ENCODE results near the gene TRMT10B.
A peak's percentile ranks its signal among the peaks of the same experiment; 100 is the strongest.

Gene TRMT10B

DNA sequence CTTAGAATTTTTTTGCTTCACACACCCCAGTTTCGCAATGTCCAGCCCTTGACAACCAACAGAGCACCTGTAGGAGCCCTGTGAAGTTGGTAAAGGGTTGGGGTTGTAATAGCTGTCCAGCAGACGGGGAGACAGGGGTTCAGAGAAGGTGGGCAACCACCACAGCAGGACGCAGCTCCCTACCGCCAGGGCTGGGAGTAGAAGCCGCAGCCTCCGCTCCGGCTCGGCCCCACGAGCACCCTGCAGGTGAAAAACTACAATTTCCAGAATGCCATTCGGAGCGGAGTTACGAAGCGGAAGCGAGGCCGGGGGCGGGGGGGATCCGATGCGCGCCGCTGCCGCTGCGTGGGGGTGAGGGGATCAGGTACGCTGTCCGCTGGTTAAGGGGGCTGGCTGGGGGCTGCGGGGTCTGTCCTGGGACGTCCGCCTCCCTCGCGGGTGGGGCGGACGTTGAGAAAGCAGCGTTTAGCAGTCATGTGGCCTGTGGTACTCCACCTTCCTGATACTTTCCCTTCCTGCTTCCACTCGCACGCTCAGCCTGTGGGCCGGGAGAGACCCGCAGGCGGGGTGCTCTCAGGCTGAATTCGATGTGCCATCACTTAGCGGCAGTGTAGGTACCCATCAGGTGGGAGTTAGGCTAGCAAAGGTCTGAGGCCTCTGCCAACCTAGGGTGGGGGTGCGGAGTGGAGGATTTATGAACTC, at the start of gene TRMT10B:
TSS of gene TRMT10B (plus strand) at position 317 of the 702 bp plus-strand sequence. CDS start 8,127 bp downstream, outside the sequence.
- peak; percentile 41 for DNase-seq (ENCODE audit: low spot score)

GRCh38 chr9:37705787-37706186, 47.8 kb upstream of the TRMT10B start:
- DNase-seq (ENCODE audit: low spot score) = no peak

GRCh38 chr9:37706290-37706689, 47.3 kb upstream of the TRMT10B start:
- DNase-seq (ENCODE audit: low spot score) = no peak

GRCh38 chr9:37707748-37708147, 45.9 kb upstream of the TRMT10B start:
- DNase-seq (ENCODE audit: low spot score) = no peak

DNA sequence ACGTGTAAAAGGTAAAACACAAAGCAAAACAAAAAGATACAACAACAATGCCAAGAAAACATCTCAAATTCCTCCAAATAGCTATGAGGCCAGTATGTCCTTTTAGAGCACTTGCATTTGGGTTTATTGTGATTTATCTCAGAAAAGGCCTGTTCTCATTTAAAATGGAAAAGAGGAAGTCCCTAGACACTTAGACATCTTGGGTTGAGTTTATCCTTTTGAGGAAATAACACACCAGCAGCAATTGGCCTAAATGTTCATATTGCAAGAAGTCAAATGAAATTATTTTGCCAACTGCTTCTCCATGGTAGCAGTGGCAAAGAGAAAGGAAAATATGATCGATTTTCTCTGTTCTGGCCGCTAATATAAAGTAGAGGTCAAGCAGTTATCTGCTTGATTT, 43.6 kb upstream of the TRMT10B start:
- no peak for DNase-seq (ENCODE audit: low spot score)

GRCh38 chr9:37715260-37715659, 38.3 kb upstream of the TRMT10B start:
- no peak for DNase-seq (ENCODE audit: low spot score)

- DNase-seq (ENCODE audit: low spot score) = no peak
Measured at GRCh38 chr9:37715991-37716505, 37.6 kb upstream of the TRMT10B start.

- DNase-seq (ENCODE audit: low spot score) = no peak
Measured at GRCh38 chr9:37719526-37719925, 34.1 kb upstream of the TRMT10B start.

GRCh38 chr9:37727013-37727412, 26.6 kb upstream of the TRMT10B start:
- no peak for DNase-seq (ENCODE audit: low spot score)

DNA sequence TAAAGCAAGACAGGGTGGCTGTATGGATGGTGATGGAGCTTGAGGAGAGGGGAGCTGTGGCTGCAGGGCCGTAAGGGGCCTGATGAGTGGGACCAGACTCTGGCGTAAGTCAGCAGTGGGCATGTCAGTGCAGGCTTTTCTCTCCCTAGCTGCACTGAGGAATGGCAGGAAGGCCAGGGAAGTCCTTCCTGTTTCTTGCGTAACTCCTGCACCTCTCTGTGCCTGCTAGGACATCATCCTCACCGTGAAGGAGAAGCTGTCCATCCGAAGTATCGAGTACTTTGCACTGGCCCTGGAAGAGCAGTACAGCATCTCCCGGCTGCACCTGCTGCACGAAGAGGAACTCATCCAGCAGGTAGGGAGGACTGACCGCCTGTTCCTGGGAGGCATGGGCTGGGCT, 24.1 kb upstream of the TRMT10B start:
- no peak for DNase-seq (ENCODE audit: low spot score)

DNA sequence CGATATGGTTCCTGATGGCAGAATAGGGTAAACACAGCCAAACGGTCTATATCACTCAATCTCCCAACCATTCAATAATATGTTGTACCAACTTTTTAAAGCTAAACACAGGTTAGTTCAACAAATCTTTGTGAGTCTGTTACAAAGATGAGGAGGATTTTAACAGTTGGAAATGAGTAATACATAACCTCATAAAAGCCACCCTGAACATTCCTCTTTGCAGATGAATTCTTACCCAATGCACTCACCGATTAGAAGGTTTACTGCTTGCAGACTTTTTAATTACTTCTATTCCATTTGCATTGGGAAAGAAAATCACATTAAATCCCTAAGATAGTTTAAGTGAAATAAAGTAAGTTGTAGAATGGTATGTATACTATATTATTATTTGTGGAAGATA, 23.3 kb upstream of the TRMT10B start:
- DNase-seq (ENCODE audit: low spot score) = no peak

GRCh38 chr9:37730839-37731238, 22.8 kb upstream of the TRMT10B start:
- DNase-seq (ENCODE audit: low spot score) = no peak

DNA sequence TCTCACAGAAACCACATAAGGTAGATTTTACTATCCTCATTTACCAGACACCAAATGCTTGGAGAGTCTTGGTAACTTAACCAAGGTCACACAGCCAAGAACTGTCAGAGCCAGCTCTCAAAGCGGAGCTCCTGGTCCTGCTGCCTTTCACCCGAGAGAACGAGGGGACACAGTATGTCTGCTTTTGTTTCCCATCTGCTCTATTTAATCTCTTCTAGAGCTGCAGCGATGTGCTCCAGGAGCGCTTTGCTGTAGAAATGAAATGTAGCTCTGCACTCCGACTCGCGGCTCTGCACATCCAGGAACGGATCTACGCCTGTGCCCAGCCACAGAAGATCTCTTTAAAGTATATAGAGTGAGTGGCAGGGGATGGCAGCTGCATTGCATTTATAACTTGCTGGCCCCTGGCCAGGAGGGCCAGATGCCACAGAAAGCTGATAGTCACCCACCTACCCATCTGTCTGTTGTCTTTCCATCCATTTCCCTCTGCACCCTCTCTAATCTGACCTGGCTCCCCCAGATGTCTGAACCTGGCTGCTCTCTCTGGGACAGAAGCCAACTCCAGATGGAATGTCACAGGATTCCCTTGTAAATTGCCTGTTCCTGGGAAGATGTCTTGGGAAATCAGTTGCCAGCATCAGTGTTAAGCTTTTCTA, 21.4 kb upstream of the TRMT10B start:
- no peak for DNase-seq (ENCODE audit: low spot score)

- DNase-seq (ENCODE audit: low spot score) = no peak
Measured at GRCh38 chr9:37732952-37733351, 20.7 kb upstream of the TRMT10B start.

GRCh38 chr9:37739222-37739621, 14.4 kb upstream of the TRMT10B start:
- DNase-seq (ENCODE audit: low spot score) = no peak

DNA sequence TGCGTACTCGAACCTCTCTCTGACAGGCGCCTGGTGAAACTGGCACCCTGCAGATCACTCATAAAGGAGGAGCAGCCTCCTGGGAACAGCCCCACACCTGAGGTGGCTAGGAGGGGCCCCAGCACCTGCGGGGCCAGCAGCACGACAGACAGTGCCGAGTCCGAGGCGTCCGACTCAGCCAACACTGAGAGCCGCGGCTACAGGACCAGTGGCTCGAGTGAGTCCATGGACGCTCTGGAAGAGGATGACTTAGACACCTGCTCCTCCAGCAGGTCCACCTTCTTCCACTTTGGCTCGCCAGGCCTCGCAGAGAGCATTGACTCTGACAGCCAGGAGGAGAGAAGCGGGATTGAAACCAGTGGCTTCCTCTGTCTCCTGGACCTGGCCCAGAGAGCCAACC, 13.5 kb upstream of the TRMT10B start:
- no peak for DNase-seq (ENCODE audit: low spot score)

DNA sequence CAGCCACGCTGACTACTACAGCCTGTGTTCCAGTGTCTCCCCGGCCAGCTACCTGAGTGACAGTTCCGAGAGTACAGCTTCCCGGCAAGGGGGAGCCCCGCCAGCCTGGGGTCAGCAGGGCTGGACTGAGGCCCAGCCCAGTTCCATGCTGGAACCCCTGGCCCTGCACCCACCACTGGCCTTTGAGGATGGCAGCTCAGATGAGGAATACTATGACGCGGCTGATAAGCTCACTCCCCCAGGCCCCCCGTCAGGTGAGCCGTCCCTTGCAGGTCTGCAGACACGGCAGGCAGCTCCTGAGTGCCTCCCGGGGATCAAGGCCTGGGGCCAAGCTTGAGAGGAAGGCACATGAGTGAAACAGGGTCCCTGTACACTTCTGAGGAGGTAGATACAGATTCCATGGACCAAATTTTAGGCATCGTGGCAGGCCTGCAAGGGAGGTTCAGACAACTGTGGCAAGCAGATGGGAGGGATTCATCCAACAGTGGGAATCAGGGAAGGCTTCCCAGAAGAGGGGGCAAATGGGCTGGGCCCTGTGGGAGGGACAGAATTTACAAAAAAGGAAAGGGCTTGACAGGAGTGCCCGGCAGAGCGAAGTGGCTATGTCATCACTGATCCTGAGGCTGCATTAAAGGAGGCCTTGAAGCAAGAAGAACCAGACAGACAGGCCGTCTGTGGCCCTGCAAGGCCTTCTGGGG, 12.8 kb upstream of the TRMT10B start:
- no peak for DNase-seq (ENCODE audit: low spot score)

GRCh38 chr9:37745970-37746369, 7.6 kb upstream of the TRMT10B start:
- DNase-seq (ENCODE audit: low spot score) = no peak

GRCh38 chr9:37746448-37747270, 6.9 kb upstream of the TRMT10B start:
- DNase-seq (ENCODE audit: low spot score) = no peak

GRCh38 chr9:37747271-37747753, 6.3 kb upstream of the TRMT10B start:
- peak; percentile 64 for DNase-seq (ENCODE audit: low spot score)

DNA sequence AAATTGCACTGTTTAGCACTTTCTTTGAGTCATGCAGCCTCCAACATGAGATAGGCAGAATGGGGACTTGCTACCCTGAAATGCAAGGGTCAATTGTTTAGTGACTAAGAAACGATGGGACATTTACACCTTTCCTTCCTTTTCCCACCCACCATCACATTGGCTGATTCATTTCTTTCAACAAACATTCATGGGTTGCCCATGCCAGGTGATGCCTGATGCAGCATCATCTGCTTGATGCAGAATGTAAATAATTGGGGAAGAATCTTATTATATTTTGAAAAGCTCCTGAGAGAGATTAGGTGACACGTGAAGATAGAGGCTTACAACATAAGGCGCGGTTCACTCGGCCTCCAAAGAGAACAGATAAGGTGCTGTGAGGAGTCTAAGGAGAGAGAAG, 4.5 kb upstream of the TRMT10B start:
- no peak for DNase-seq (ENCODE audit: low spot score)

DNA sequence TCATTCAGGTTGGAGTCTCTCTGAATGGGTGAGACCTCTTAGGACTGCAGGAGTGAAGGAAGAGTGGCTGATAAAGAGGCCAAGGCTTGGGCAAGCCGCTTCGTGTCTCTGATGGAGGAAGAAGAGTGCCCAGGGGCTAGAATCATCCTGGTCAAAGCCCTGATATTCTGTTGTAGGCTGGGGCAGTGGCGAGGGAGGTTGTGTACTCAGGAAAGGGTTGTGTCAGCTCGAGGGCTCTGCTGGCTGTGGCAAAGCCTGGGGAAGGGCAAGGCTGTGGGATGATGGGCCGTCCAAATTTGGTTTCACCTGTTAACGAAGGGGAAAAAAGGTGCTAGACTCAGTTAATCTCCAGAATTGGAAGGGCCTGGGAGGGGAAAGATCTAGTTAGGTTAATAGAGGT, 2.4 kb upstream of the TRMT10B start:
- DNase-seq (ENCODE audit: low spot score) = no peak

All from hematopoietic multipotent progenitor cell treated with erythropoietin and hydrocortisone succinate and interleukin-3 and kit ligand, for 17 days (in vitro differentiated cells).